ENCODE data around the gene RDX.
"Not testable (repeated sequence)": the region's sequence is repeated elsewhere in the genome, so short reads cannot be mapped to it uniquely, and the experiment has no call there.

Gene RDX

GRCh38 chr11:110219006-110219785 is 77.2 kb downstream of the RDX start:
- intact Hi-C loops (cut with DNase I; ENCODE audit: low total_unique reads), result no loop called here
- Histone ChIP-seq H3K27me3 (no peaks in the 10 kb centered on the region), H3K4me1 (no peaks in the 10 kb centered on the region), H3K9me3 (no peaks in the 10 kb centered on the region), H3K36me3 (peaks cover 3 to 12% (median 6%) of the 10 kb centered on the region in 3 donors), H3K27ac (no peak overlapping the region), H3K4me3 (no peak overlapping the region)
- DNase-seq, result no peak
- TF ChIP-seq CTCF (IDR thresholded peaks at IDR 0.05), result no peak

GRCh38 chr11:110217936-110218335 is 78.5 kb downstream of the RDX start:
- no peak for TF ChIP-seq CTCF (IDR thresholded peaks at IDR 0.05)
- no peak overlapping the region for H3K4me3 ChIP-seq
- no peaks in the 10 kb centered on the region for H3K27me3 ChIP-seq
- H3K36me3 ChIP-seq, result peaks cover 3 to 6% (median 5%) of the 10 kb centered on the region in 3 donors
- DNase-seq, result no peak
- no peak overlapping the region for H3K27ac ChIP-seq
- intact Hi-C loops (cut with DNase I; ENCODE audit: low total_unique reads), result no loop called here
- no peaks in the 10 kb centered on the region for H3K9me3 ChIP-seq
- H3K4me1 ChIP-seq, result no peaks in the 10 kb centered on the region

GRCh38 chr11:110217223-110217877 is 79.1 kb downstream of the RDX start:
- Histone ChIP-seq H3K9me3 (no peaks in the 10 kb centered on the region), H3K27me3 (no peaks in the 10 kb centered on the region), H3K36me3 (peaks cover 3 to 6% (median 5%) of the 10 kb centered on the region in 3 donors), H3K27ac (no peak overlapping the region), H3K4me1 (no peaks in the 10 kb centered on the region), H3K4me3 (no peak overlapping the region)
- intact Hi-C loops (cut with DNase I; ENCODE audit: low total_unique reads), result no loop called here
- no peak for TF ChIP-seq CTCF (IDR thresholded peaks at IDR 0.05)
- no peak for DNase-seq

- H3K4me1 ChIP-seq; intact Hi-C loops (cut with DNase I; ENCODE audit: low total_unique reads); DNase-seq; H3K36me3 ChIP-seq; H3K27me3 ChIP-seq; H3K9me3 ChIP-seq; H3K27ac ChIP-seq; H3K4me3 ChIP-seq: not testable (repeated sequence)
These were observed 87.1 kb downstream of the RDX start for GRCh38 chr11:110209313-110209694.

- H3K4me1 ChIP-seq; H3K27me3 ChIP-seq; H3K27ac ChIP-seq; intact Hi-C loops (cut with DNase I; ENCODE audit: low total_unique reads); H3K9me3 ChIP-seq; H3K4me3 ChIP-seq; H3K36me3 ChIP-seq; DNase-seq: not testable (repeated sequence)
These were observed 87.6 kb downstream of the RDX start for GRCh38 chr11:110208678-110209312.

- H3K4me1 ChIP-seq, result no peaks in the 10 kb centered on the region
- no peaks in the 10 kb centered on the region for H3K36me3 ChIP-seq
- TF ChIP-seq CTCF (IDR thresholded peaks at IDR 0.05), result no peak
- no peaks in the 10 kb centered on the region for H3K9me3 ChIP-seq
- DNase-seq, result no peak
- H3K4me3 ChIP-seq, result no peak overlapping the region
- H3K27ac ChIP-seq, result no peak overlapping the region
- intact Hi-C loops (cut with DNase I; ENCODE audit: low total_unique reads), result no loop called here
- no peaks in the 10 kb centered on the region for H3K27me3 ChIP-seq
These were observed 89.3 kb downstream of the RDX start for GRCh38 chr11:110207123-110207522.

Measured in tibial artery (tissue), 4 donors.